Tibial artery (tissue), 4 donors: ENCODE data around the gene SCARB1.
"Not testable (repeated sequence)": the region's sequence is repeated elsewhere in the genome, so short reads cannot be mapped to it uniquely, and the experiment has no call there.

ENCODE experiments used
- DNase-seq, 2 donors: peaks; one replicate each; pipeline ENCODE4 v3.0.0-alpha.2; 2019
- H3K27ac ChIP-seq, 2 donors: fragments of 200-600 bp; sonication (generic) in 1 of 2; 1 replicate in 1 of 2; 2 replicates in 1 of 2; pipeline ENCODE4 v1.5.1; 2018 to 2019; ENCODE audit warnings: mild to moderate bottlenecking in 1 of 2
- H3K27me3 ChIP-seq, 2 donors: fragments of 200-600 bp; sonication (generic) in 1 of 2; one replicate each; pipeline versions ENCODE4 v1.5.1 to v1.6.0; 2016 to 2019
- H3K36me3 ChIP-seq, 3 donors: fragments of 200-600 bp; sonication (generic) in 2 of 3; one replicate each; pipeline ENCODE4 v1.5.1; 2016 to 2019; ENCODE audit warnings: mild to moderate bottlenecking in 2 of 3
- H3K4me1 ChIP-seq, 4 donors: fragments of 200-600 bp; sonication (generic) in 2 of 4; 1 replicate in 3 of 4; 2 replicates in 1 of 4; pipeline ENCODE4 v1.5.1; 2016 to 2019
- H3K4me3 ChIP-seq, 2 donors: fragments of 200-600 bp; sonication (generic) in 1 of 2; 1 replicate in 1 of 2; 2 replicates in 1 of 2; pipeline ENCODE4 v1.5.1; 2018 to 2019; ENCODE audit warnings: mild to moderate bottlenecking in 2 of 2
- H3K9me3 ChIP-seq, 3 donors: fragments of 200-600 bp; sonication (generic) in 1 of 3; one replicate each; pipeline ENCODE4 v1.5.1; 2016 to 2019
- intact Hi-C: fragments of 100-400 bp; cut with DNase I; formaldehyde crosslinking; loops from one replicate; pipeline ENCODE4 v1.15.0; 2023; ENCODE audit warnings: low total_unique reads
- TF ChIP-seq, protein P1 (sequence below), 2 experiments: fragments of 200-600 bp in 1 of 2; fragments of 450-650 bp in 1 of 2; IDR thresholded peaks; one replicate each; pipeline ENCODE4 v1.5.1; 2017 to 2019; ENCODE audit warnings: antibody characterized with exemption in 2 of 2, mild to moderate bottlenecking in 1 of 2, moderate library complexity in 1 of 2

SCARB1 gene

GRCh38 chr12:124898200-124898922, 34.7 kb upstream of the SCARB1 start:
- DNase-seq, result peak in 1 of 2 donors; percentile 34
- Histone ChIP-seq H3K4me1 (peaks cover 0 to 28% (median 4%) of the 10 kb centered on the region in 4 donors), H3K27me3 (no peaks in the 10 kb centered on the region), H3K4me3 (no peak overlapping the region), H3K9me3 (no peaks in the 10 kb centered on the region), H3K36me3 (no peaks in the 10 kb centered on the region), H3K27ac (no peak overlapping the region)
- TF ChIP-seq, protein P1, sequence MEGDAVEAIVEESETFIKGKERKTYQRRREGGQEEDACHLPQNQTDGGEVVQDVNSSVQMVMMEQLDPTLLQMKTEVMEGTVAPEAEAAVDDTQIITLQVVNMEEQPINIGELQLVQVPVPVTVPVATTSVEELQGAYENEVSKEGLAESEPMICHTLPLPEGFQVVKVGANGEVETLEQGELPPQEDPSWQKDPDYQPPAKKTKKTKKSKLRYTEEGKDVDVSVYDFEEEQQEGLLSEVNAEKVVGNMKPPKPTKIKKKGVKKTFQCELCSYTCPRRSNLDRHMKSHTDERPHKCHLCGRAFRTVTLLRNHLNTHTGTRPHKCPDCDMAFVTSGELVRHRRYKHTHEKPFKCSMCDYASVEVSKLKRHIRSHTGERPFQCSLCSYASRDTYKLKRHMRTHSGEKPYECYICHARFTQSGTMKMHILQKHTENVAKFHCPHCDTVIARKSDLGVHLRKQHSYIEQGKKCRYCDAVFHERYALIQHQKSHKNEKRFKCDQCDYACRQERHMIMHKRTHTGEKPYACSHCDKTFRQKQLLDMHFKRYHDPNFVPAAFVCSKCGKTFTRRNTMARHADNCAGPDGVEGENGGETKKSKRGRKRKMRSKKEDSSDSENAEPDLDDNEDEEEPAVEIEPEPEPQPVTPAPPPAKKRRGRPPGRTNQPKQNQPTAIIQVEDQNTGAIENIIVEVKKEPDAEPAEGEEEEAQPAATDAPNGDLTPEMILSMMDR (IDR thresholded peaks at IDR 0.05), result peak; percentile 39 to 49
- intact Hi-C loops, result no loop called here

DNA sequence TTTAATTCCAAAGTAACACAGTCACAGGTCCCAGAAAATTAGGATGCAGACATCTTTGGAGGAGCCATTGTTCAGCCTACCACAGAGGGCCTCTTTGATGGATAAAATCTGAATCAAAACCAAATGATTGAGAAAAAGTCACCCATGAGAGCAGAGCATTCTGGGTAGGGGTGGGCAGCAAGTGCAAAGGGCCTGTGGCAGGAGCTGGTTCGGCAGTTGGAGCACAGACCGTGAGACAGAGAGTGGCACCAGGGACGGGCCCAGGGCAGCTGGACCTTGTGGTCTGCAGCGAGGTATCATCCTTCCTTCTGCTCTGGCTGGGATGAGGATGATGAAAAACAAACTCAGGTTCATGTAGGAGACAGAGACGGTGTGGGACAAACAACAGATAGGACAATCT, 32.8 kb upstream of the SCARB1 start:
- H3K9me3 ChIP-seq, result no peaks in the 10 kb centered on the region
- no peak for DNase-seq
- intact Hi-C loops, result no loop called here
- TF ChIP-seq, protein P1 (IDR thresholded peaks at IDR 0.05), result no peak
- H3K4me1 ChIP-seq, result peaks cover 0 to 27% (median 4%) of the 10 kb centered on the region in 4 donors
- H3K27me3 ChIP-seq, result no peaks in the 10 kb centered on the region
- no peak overlapping the region for H3K27ac ChIP-seq
- H3K36me3 ChIP-seq, result no peaks in the 10 kb centered on the region
- no peak overlapping the region for H3K4me3 ChIP-seq

- H3K36me3 ChIP-seq, result no peaks in the 10 kb centered on the region
- H3K9me3 ChIP-seq, result no peaks in the 10 kb centered on the region
- intact Hi-C loops, result no loop called here
- peaks cover 0 to 10% (median 4%) of the 10 kb centered on the region in 4 donors for H3K4me1 ChIP-seq
- H3K27ac ChIP-seq, result no peak overlapping the region
- TF ChIP-seq, protein P1 (IDR thresholded peaks at IDR 0.05), result no peak
- H3K4me3 ChIP-seq, result no peak overlapping the region
- DNase-seq, result no peak
- no peaks in the 10 kb centered on the region for H3K27me3 ChIP-seq
Measured at GRCh38 chr12:124893792-124894516, 30.3 kb upstream of the SCARB1 start.

DNA sequence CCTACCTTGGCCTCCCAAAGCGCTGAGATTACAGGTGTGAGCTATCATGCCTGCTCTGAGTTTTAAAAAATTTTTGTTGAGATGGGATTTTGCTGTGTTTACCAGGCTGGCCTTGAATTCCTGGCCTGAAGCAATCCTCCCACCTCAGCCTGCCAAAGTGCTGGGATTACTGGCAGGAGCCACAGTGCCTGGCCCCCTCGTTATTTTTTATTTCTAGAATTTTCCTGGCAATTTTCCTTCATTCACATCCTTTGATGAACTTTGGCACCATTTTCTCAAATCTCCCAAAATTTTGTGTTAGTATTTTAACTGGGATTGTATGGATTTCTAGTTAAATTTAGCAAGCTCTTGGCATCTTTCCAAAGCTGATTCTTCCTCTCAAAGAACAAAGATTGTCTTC, 24.6 kb upstream of the SCARB1 start:
- intact Hi-C loops, result no loop called here
- no peaks in the 10 kb centered on the region for H3K27me3 ChIP-seq
- H3K4me3 ChIP-seq, result no peak overlapping the region
- H3K36me3 ChIP-seq, result no peaks in the 10 kb centered on the region
- H3K9me3 ChIP-seq, result no peaks in the 10 kb centered on the region
- DNase-seq, result no peak
- H3K27ac ChIP-seq, result no peak overlapping the region
- TF ChIP-seq, protein P1 (IDR thresholded peaks at IDR 0.05), result no peak
- H3K4me1 ChIP-seq, result no peaks in the 10 kb centered on the region

DNA sequence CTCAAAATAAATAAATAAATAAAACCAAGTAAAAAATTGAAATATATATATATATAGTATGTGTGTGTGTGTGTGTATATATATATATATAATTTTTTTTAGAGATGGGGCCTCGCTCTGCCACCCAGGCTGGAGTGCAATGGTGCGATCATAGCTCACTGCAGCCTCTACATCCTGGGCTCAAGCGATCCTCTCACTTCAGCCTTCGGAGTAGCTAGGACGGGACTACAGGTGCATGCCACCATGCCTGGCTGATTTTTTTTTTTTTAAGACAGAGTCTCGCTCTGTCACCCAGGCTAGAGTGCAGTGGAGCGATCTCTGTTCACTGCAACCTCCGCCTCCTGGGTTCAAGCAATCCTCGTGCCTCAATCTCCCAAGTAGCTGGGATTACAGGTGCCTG, 24.1 kb upstream of the SCARB1 start:
- H3K9me3 ChIP-seq, H3K4me1 ChIP-seq, H3K36me3 ChIP-seq, H3K27ac ChIP-seq, H3K27me3 ChIP-seq, DNase-seq, intact Hi-C loops, H3K4me3 ChIP-seq: not testable (repeated sequence)
